ENCODE data around the gene USP12.

Gene USP12

DNA sequence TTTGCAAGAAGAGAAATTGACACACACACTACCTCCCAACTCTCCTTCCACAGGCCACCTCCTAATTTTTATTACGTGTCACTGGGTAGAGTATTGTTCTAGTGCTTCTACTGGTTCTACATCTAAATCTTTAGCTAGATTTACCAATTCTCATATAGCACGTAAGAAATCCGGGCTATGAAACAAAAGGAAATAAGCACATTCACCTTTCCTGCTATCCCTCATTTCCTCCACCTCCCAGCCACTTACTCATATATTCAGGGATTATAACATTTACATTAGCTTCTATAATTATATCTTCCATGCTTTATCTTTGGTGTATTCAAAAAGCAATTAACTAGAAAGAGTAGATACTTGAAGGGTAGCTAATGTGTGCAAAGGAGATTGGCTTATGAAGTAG lies 39.7 kb downstream of the USP12 start:
- TF ChIP-seq, protein P1, sequence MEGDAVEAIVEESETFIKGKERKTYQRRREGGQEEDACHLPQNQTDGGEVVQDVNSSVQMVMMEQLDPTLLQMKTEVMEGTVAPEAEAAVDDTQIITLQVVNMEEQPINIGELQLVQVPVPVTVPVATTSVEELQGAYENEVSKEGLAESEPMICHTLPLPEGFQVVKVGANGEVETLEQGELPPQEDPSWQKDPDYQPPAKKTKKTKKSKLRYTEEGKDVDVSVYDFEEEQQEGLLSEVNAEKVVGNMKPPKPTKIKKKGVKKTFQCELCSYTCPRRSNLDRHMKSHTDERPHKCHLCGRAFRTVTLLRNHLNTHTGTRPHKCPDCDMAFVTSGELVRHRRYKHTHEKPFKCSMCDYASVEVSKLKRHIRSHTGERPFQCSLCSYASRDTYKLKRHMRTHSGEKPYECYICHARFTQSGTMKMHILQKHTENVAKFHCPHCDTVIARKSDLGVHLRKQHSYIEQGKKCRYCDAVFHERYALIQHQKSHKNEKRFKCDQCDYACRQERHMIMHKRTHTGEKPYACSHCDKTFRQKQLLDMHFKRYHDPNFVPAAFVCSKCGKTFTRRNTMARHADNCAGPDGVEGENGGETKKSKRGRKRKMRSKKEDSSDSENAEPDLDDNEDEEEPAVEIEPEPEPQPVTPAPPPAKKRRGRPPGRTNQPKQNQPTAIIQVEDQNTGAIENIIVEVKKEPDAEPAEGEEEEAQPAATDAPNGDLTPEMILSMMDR (IDR thresholded peaks at IDR 0.05; ENCODE audit: low read depth, low read length): no peak
- DNase-seq: no peak
- no peaks in the 10 kb centered on the region for H3K4me1 ChIP-seq

GRCh38 chr13:27130979-27131623 lies 40.5 kb downstream of the USP12 start:
- Histone ChIP-seq H3K4me3 (ENCODE audit: low read depth, low read length) (no peak overlapping the region), H3K36me3 (no peaks in the 10 kb centered on the region; the same call in 1 of the 2 replicates), H3K27me3 (no peaks in the 10 kb centered on the region), H3K4me1 (no peaks in the 10 kb centered on the region), H3K9me3 (no peaks in the 10 kb centered on the region)
- no peak for DNase-seq
- TF ChIP-seq, protein P1 (IDR thresholded peaks at IDR 0.05; ENCODE audit: low read depth, low read length): no peak

More for the DNA sequence above, 39.7 kb downstream of the USP12 start:
- H3K36me3 ChIP-seq: no peaks in the 10 kb centered on the region; the same call in 1 of the 2 replicates
- H3K9me3 ChIP-seq: no peaks in the 10 kb centered on the region
- no peak overlapping the region for H3K4me3 ChIP-seq (ENCODE audit: low read depth, low read length)
- H3K27me3 ChIP-seq: no peaks in the 10 kb centered on the region

DNA sequence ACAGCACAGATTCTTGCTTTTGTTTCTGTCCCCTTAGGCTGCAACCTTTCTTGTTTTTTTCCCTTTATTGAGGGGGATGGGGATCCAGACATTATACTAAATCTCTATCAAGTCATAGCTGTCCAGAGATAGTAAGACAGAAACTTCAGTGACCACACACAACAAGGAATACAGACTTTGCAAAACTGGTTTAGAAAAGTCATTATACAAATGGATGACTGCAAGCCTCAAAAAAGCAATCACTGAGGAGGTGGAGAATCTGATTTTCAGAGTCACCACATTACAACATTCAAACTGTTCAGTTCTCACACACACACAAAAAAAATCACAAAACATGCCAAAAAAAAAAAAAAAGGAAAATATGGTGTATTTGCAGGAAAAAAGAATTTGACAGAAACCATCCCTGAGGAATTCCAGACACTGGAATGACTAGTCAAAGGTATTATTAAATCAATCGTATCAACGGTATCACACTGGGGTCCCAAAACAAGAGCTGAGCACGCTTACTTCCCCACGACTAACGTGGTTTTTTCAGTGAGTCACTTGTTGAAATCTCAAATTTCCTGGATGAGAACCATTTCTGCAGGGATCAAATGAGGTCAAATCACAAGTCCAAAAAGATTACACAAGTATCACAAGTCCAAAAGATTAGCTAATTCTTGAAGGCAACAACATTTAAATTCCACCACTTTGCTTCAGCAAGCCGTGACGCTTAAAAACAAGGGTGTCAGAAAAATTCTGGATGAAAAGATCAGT lies 41.2 kb downstream of the USP12 start:
- no peak overlapping the region for H3K4me3 ChIP-seq (ENCODE audit: low read depth, low read length)
- TF ChIP-seq, protein P1 (IDR thresholded peaks at IDR 0.05; ENCODE audit: low read depth, low read length): no peak
- H3K36me3 ChIP-seq: no peaks in the 10 kb centered on the region; the same call in 1 of the 2 replicates

GRCh38 chr13:27128825-27129627 lies 42.6 kb downstream of the USP12 start:
- Histone ChIP-seq H3K9me3 (no peaks in the 10 kb centered on the region), H3K36me3 (no peaks in the 10 kb centered on the region; the same call in 1 of the 2 replicates), H3K27me3 (no peaks in the 10 kb centered on the region), H3K4me1 (no peaks in the 10 kb centered on the region), H3K4me3 (ENCODE audit: low read depth, low read length) (no peak overlapping the region)
- no peak for DNase-seq
- TF ChIP-seq, protein P1 (IDR thresholded peaks at IDR 0.05; ENCODE audit: low read depth, low read length): no peak

More for the DNA sequence above, 41.2 kb downstream of the USP12 start:
- no peaks in the 10 kb centered on the region for H3K27me3 ChIP-seq
- no peaks in the 10 kb centered on the region for H3K4me1 ChIP-seq
- DNase-seq: no peak
- no peaks in the 10 kb centered on the region for H3K9me3 ChIP-seq

DNA sequence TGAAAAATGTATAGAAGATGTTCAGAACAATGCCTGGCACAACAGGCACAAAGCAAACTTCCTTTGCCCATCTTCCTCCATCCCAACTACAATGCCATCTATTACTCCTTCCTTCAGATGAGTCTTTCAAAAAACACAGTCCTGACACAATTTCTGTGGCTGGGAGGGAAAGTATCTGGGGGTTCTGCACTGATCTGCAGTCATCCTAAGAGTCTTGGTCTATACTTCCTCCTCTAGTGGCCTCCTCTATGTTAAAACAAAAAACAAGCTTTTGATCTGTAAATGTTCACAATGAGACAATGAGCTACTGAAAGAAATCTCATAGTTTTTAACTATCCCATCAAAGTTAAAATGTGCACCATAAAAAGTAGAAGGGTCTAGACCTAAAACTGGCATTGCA lies 44.8 kb downstream of the USP12 start:
- TF ChIP-seq, protein P1 (IDR thresholded peaks at IDR 0.05; ENCODE audit: low read depth, low read length): no peak
- Histone ChIP-seq H3K9me3 (no peaks in the 10 kb centered on the region; the same call in 1 of the 2 replicates), H3K36me3 (no peaks in the 10 kb centered on the region; the same call in 1 of the 2 replicates)

More for the DNA sequence above, 44.8 kb downstream of the USP12 start:
- no peak for DNase-seq
- Histone ChIP-seq H3K27me3 (no peaks in the 10 kb centered on the region), H3K4me3 (ENCODE audit: low read depth, low read length) (no peak overlapping the region), H3K4me1 (no peaks in the 10 kb centered on the region)
